H1 (cell line): ENCODE results near the gene ATP1A3. TPM values are rescaled to one million over a fixed set of nuclear protein-coding genes. Genes with fewer than 3 reads are reported as not detected.

ENCODE experiments used
- JUND ChIP-seq: IDR thresholded peaks from 2 replicates; pipeline ENCODE4 v1.6.1; 2011; ENCODE audit warnings: mild to moderate bottlenecking, improper control_type of control experiment, low read length
- ZNF274 ChIP-seq: IDR thresholded peaks from 2 replicates; pipeline ENCODE4 v1.7.0; 2012; ENCODE audit warnings: low read length, borderline replicate concordance; ENCODE audit errors: extremely low read depth
- polyA plus RNA-seq, 7 experiments: library from polyadenylated mRNA; depleted of rRNA in 3 of 7; stranded (reverse) in 5 of 7; unstranded in 2 of 7; fragments of >200 nt in 5 of 7; fragments of 200-250 nt in 2 of 7; gene quantifications; 1 replicate in 5 of 7; 2 replicates in 1 of 7; 4 replicates in 1 of 7; pipeline versions ENCODE4 v1.2.1 to v1.2.3, GENCODE V29; 2011 to 2013; ENCODE audit warnings: missing spikeins in 2 of 7, mixed read lengths in 2 of 7
- total RNA-seq: library from RNA; stranded (reverse); fragmentation: NEBNext Ultra II Directional; extraction: Animal tissue kit (Norgen Biotek cat#: 25700); gene quantifications from 2 replicates; pipeline ENCODE4 v1.2.1, GENCODE V29; 2021

The ATP1A3 gene
- total and polyA plus RNA-seq, 2 of the 8 experiments (the other 6 are each of a cell fraction or from before 2014, with no cell fraction given) = 11.1 to 41.2 TPM

DNA sequence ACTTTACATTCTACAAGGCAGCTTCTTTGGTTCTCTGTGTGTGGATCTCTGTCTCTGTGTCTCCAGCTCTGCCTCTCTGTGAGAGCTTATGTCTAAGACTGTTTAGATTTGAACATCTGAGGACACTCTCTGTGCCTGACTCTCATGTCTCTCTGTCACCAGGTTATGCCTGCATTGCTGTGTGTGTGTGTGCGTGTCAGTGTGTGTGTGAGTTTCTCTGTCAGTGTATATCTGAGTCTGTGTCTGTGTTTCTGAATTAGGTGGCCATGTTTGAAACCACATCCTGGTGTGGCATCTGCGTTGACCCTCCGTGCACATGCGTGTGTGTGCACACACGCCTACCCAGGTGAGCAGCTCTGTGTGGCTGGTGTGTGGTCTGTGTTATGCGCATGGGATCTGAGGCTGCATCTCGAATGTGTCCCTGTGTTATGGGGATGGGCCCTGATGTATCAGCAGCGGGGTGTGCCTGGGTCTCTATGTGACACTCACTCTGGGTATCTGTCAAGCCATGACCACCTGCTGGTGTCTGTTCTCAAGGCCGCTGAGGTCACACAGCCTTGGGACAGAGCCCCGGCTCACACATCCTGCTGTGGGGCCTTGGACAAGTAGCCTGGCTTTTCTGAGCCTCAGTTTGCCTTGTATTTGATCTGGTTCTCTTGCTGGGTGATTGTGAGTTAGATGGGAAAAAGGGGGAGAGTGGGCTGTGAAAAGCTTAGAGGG, 6.7 kb downstream of the ATP1A3 start (continued):
- TF ChIP-seq ZNF274 (no peak), JUND (no peak)
